ENCODE data around the gene PARP3.

GRCh38 chr3:51946796-51947195, 4.6 kb downstream of the PARP3 start:
- TF ChIP-seq CTCF (IDR thresholded peaks at IDR 0.05; ENCODE audit: borderline replicate concordance, extremely low read depth, low read length, poor library complexity, severe bottlenecking) (no peak), EZH2 (IDR thresholded peaks at IDR 0.05; ENCODE audit: borderline replicate concordance, low read depth, low read length, severe bottlenecking) (no peak)
